ENCODE measurements around the gene LAMA5.

- no peak for TF ChIP-seq POLR2A (IDR thresholded peaks at IDR 0.05)
- TF ChIP-seq POLR2AphosphoS5 (IDR thresholded peaks at IDR 0.05), result no peak
- no peak for TF ChIP-seq CTCF (IDR thresholded peaks at IDR 0.05)
Measured at GRCh38 chr20:62388839-62389600, 21.9 kb upstream of the LAMA5 start.

All from breast epithelium (tissue), 3 donors.